Breast epithelium (tissue), 4 donors: ENCODE data around the gene KRTAP5-5. TPM values are rescaled to one million over a fixed set of nuclear protein-coding genes. Genes with fewer than 3 reads are reported as not detected.
A peak's percentile ranks its signal among the peaks of the same experiment; 100 is the strongest.

ENCODE experiments used
- DNase-seq, 2 donors: peaks; one replicate each; pipeline ENCODE4 v3.0.0-alpha.2; 2019; ENCODE audit warnings: low spot score in 2 of 2
- H3K27ac ChIP-seq, 2 donors: fragments of 200-600 bp; sonication (generic) in 1 of 2; one replicate each; pipeline ENCODE4 v1.5.1; 2016 to 2019; ENCODE audit warnings: mild to moderate bottlenecking in 1 of 2
- H3K27me3 ChIP-seq, 2 donors: fragments of 200-600 bp; sonication (generic) in 1 of 2; one replicate each; pipeline versions ENCODE4 v1.5.1 to v1.6.0; 2017 to 2019; ENCODE audit warnings: control low read depth in 1 of 2, mild to moderate bottlenecking in 1 of 2
- H3K36me3 ChIP-seq: fragments of 200-600 bp; one replicate; pipeline ENCODE4 v1.5.1; 2019
- H3K4me1 ChIP-seq, 2 donors: fragments of 200-600 bp; sonication (generic); one replicate each; pipeline ENCODE4 v1.5.1; 2016 to 2019; ENCODE audit warnings: control low read depth in 1 of 2
- H3K4me3 ChIP-seq, 3 donors: fragments of 200-600 bp; sonication (generic); 1 replicate in 2 of 3; 2 replicates in 1 of 3; pipeline ENCODE4 v1.5.1; 2016 to 2019; ENCODE audit warnings: mild to moderate bottlenecking in 3 of 3, moderate library complexity in 2 of 3
- H3K9me3 ChIP-seq, 2 donors: fragments of 200-600 bp; sonication (generic) in 1 of 2; one replicate each; pipeline ENCODE4 v1.5.1; 2016 to 2019; ENCODE audit warnings: control low read depth in 1 of 2
- CTCF ChIP-seq, 3 donors: fragments of 450-650 bp; IDR thresholded peaks; one replicate each; pipeline ENCODE4 v1.5.1; 2016 to 2017; ENCODE audit warnings: antibody characterized with exemption in 3 of 3, mild to moderate bottlenecking in 3 of 3, moderate library complexity in 3 of 3
- POLR2A ChIP-seq: fragments of 450-650 bp; IDR thresholded peaks from one replicate; pipeline ENCODE4 v1.6.1; 2016; ENCODE audit warnings: antibody characterized with exemption, mild to moderate bottlenecking, moderate library complexity
- POLR2AphosphoS5 ChIP-seq, 3 donors: sonication (generic); formaldehyde crosslinking; IDR thresholded peaks; one replicate each; pipeline ENCODE4 v1.6.1; 2017; ENCODE audit warnings: antibody characterized with exemption in 3 of 3
- intact Hi-C: fragments of 100-400 bp; cut with DNase I; formaldehyde crosslinking; loops from one replicate; pipeline ENCODE4 v1.15.1; 2023; ENCODE audit warnings: low total_unique reads
- total RNA-seq, 3 donors: library from RNA; depleted of rRNA; stranded (reverse); fragments of >200 nt; gene quantifications; one replicate each; pipeline ENCODE4 v1.1.0, GENCODE V29; 2016

The KRTAP5-5 gene
- total RNA-seq, 3 donors from 2014 or later, result not detected

- Histone ChIP-seq H3K9me3 (no peaks in the 10 kb centered on the region), H3K27me3 (peaks cover 0 to 3% of the 10 kb centered on the region in 2 donors), H3K27ac (no peak overlapping the region), H3K4me1 (no peaks in the 10 kb centered on the region), H3K4me3 (no peak overlapping the region), H3K36me3 (no peaks in the 10 kb centered on the region)
- intact Hi-C loops, result no loop called here
- TF ChIP-seq POLR2AphosphoS5 (IDR thresholded peaks at IDR 0.05) (no peak), CTCF (IDR thresholded peaks at IDR 0.05) (no peak), POLR2A (no peak)
- no peak for DNase-seq
Measured at GRCh38 chr11:1647901-1648652, 18.5 kb downstream of the KRTAP5-5 start.

GRCh38 chr11:1648653-1649420, 19.3 kb downstream of the KRTAP5-5 start:
- intact Hi-C loops, result no loop called here
- peak in 1 of 2 donors; percentile 35 for DNase-seq

GRCh38 chr11:1650034-1650917, 20.7 kb downstream of the KRTAP5-5 start:
- H3K4me1 ChIP-seq, result no peaks in the 10 kb centered on the region
- peaks cover 0 to 17% of the 10 kb centered on the region in 2 donors for H3K27me3 ChIP-seq
- no peak for TF ChIP-seq POLR2AphosphoS5 (IDR thresholded peaks at IDR 0.05)
- peak; percentile 48 to 49 for DNase-seq
- intact Hi-C loops, result no loop called here
- H3K27ac ChIP-seq, result no peak overlapping the region
- no peaks in the 10 kb centered on the region for H3K9me3 ChIP-seq
- no peaks in the 10 kb centered on the region for H3K36me3 ChIP-seq
- no peak overlapping the region for H3K4me3 ChIP-seq

More at GRCh38 chr11:1648653-1649420, 19.3 kb downstream of the KRTAP5-5 start:
- TF ChIP-seq POLR2AphosphoS5 (IDR thresholded peaks at IDR 0.05) (no peak), POLR2A (no peak), CTCF (IDR thresholded peaks at IDR 0.05) (no peak)
- Histone ChIP-seq H3K36me3 (no peaks in the 10 kb centered on the region), H3K27ac (no peak overlapping the region), H3K4me1 (no peaks in the 10 kb centered on the region), H3K27me3 (peaks cover 0 to 6% of the 10 kb centered on the region in 2 donors), H3K9me3 (no peaks in the 10 kb centered on the region), H3K4me3 (no peak overlapping the region)

GRCh38 chr11:1650918-1651262, 21.3 kb downstream of the KRTAP5-5 start:
- Histone ChIP-seq H3K36me3 (no peaks in the 10 kb centered on the region), H3K27ac (no peak overlapping the region), H3K4me1 (no peaks in the 10 kb centered on the region), H3K4me3 (no peak overlapping the region), H3K9me3 (no peaks in the 10 kb centered on the region), H3K27me3 (peaks cover 0 to 23% of the 10 kb centered on the region in 2 donors)
- no peak for DNase-seq
- intact Hi-C loops, result no loop called here
- no peak for TF ChIP-seq POLR2A
- no peak for TF ChIP-seq CTCF (IDR thresholded peaks at IDR 0.05)
- TF ChIP-seq POLR2AphosphoS5 (IDR thresholded peaks at IDR 0.05), result no peak

- intact Hi-C loops, result no loop called here
Measured at GRCh38 chr11:1651411-1651980, 21.9 kb downstream of the KRTAP5-5 start.

More at GRCh38 chr11:1651411-1651980, 21.9 kb downstream of the KRTAP5-5 start:
- no peaks in the 10 kb centered on the region for H3K4me1 ChIP-seq
- no peaks in the 10 kb centered on the region for H3K36me3 ChIP-seq
- H3K4me3 ChIP-seq, result no peak overlapping the region
- DNase-seq, result peak in 1 of 2 donors; percentile 24
- TF ChIP-seq POLR2AphosphoS5 (IDR thresholded peaks at IDR 0.05), result no peak
- no peak for TF ChIP-seq CTCF (IDR thresholded peaks at IDR 0.05)
- no peak for TF ChIP-seq POLR2A
- H3K9me3 ChIP-seq, result no peaks in the 10 kb centered on the region
- no peak overlapping the region for H3K27ac ChIP-seq
- peaks cover 0 to 29% of the 10 kb centered on the region in 2 donors for H3K27me3 ChIP-seq
